Urothelium cell line (cell line): ENCODE data around the gene SNTG2.
"Not testable (repeated sequence)": the region's sequence is repeated elsewhere in the genome, so short reads cannot be mapped to it uniquely, and the experiment has no call there.

ENCODE experiments used
- DNase-seq: peaks from one replicate; pipeline ENCODE4 v3.0.0; 2011; ENCODE audit warnings: low spot score, mixed read lengths
- FAIRE-seq: peaks from 2 replicates; lab custom pipeline; 2011; peaks lifted over from hg19 to GRCh38; lab: Jason Lieb, UNC

The SNTG2 gene

GRCh38 chr2:1226766-1227165 lies 276.1 kb downstream of the SNTG2 start:
- FAIRE-seq, result no peak

GRCh38 chr2:1227274-1227900 lies 276.7 kb downstream of the SNTG2 start:
- no peak for FAIRE-seq
- no peak for DNase-seq

More at GRCh38 chr2:1226766-1227165, 276.1 kb downstream of the SNTG2 start:
- DNase-seq, result no peak

- not testable (repeated sequence) for DNase-seq, FAIRE-seq
Observed at GRCh38 chr2:1229596-1229995, 278.9 kb downstream of the SNTG2 start.

GRCh38 chr2:1230155-1230893 lies 279.7 kb downstream of the SNTG2 start:
- no peak for DNase-seq
- no peak for FAIRE-seq

GRCh38 chr2:1231466-1232063 lies 280.9 kb downstream of the SNTG2 start:
- FAIRE-seq, result no peak
- DNase-seq, result no peak

- no peak for DNase-seq
- no peak for FAIRE-seq
Observed at GRCh38 chr2:1233281-1233680, 282.6 kb downstream of the SNTG2 start.

GRCh38 chr2:1234731-1235308 lies 284.2 kb downstream of the SNTG2 start:
- no peak for FAIRE-seq
- DNase-seq, result no peak

- FAIRE-seq, result no peak
- DNase-seq, result no peak
Observed at GRCh38 chr2:1235806-1236205, 285.2 kb downstream of the SNTG2 start.

GRCh38 chr2:1236606-1237005 lies 286.0 kb downstream of the SNTG2 start:
- DNase-seq (no peak), FAIRE-seq (no peak)

GRCh38 chr2:1237783-1238182 lies 287.1 kb downstream of the SNTG2 start:
- FAIRE-seq (no peak), DNase-seq (no peak)

- no peak for DNase-seq
Observed at GRCh38 chr2:1238598-1239138, 288.0 kb downstream of the SNTG2 start.

GRCh38 chr2:1245193-1245592 lies 294.5 kb downstream of the SNTG2 start:
- FAIRE-seq (no peak), DNase-seq (no peak)

More at GRCh38 chr2:1238598-1239138, 288.0 kb downstream of the SNTG2 start:
- FAIRE-seq, result no peak

- FAIRE-seq (no peak), DNase-seq (no peak)
Observed at GRCh38 chr2:1246239-1246638, 295.6 kb downstream of the SNTG2 start.

- FAIRE-seq, result no peak
- DNase-seq, result no peak
Observed at GRCh38 chr2:1246991-1247390, 296.3 kb downstream of the SNTG2 start.

- DNase-seq, result no peak
- FAIRE-seq, result no peak
Observed at GRCh38 chr2:1248187-1248586, 297.5 kb downstream of the SNTG2 start.

GRCh38 chr2:1249897-1250687 lies 299.4 kb downstream of the SNTG2 start:
- DNase-seq, result no peak
- FAIRE-seq, result no peak

GRCh38 chr2:1251520-1251919 lies 300.9 kb downstream of the SNTG2 start:
- FAIRE-seq (no peak), DNase-seq (no peak)

- FAIRE-seq (no peak), DNase-seq (no peak)
Observed at GRCh38 chr2:1253629-1254028, 303.0 kb downstream of the SNTG2 start.

- FAIRE-seq, result no peak
Observed at GRCh38 chr2:1254662-1255343, 304.2 kb downstream of the SNTG2 start.

More at GRCh38 chr2:1254662-1255343, 304.2 kb downstream of the SNTG2 start:
- no peak for DNase-seq
